ENCODE results near the gene NENF. TPM values are rescaled to one million over a fixed set of nuclear protein-coding genes. Genes with fewer than 3 reads are reported as not detected.

NENF gene
- total RNA-seq, 1 experiment from 2014 or later: 51.0 TPM

DNA sequence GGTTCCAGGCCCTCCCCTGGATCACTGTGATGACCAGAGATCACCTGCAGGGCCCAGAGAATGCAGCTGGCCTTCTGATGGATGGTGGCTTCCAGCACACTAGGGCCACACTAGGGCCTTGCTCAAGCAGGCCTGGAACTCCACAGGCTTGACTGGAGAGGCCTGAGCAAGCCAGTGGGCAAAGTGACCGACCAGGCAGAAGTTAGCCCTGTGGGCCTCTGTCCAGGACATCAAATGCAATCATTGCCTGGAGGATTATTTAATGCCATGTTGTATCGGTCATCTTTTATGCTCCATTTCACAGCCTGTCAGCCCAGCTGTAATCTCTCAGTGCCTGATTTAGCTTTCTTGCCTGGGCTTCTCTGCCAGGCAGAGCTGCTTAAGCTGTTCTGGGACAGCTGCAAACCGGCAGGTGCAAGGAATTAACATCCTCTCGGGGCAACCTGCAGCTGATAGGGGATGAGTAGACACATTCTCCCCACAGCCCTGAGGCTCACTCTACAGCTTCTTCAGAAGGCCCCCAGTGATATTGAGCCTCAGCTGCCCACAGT is 17.7 kb downstream of the NENF start:
- no peak for DNase-seq (ENCODE audit: low spot score)
- BruUV-seq (replicated peaks): no TSS peak
- no peak overlapping the region for H3K27ac ChIP-seq (ENCODE audit: low read depth, low read length, poor library complexity, severe bottlenecking)
- no peaks in the 10 kb centered on the region for H3K4me1 ChIP-seq (ENCODE audit: insufficient read depth, low read length, poor library complexity, severe bottlenecking)
- no peak for TF ChIP-seq EZH2 (IDR thresholded peaks at IDR 0.05; ENCODE audit: borderline replicate concordance, low read depth, low read length, poor library complexity, severe bottlenecking)
- TF ChIP-seq, protein P1, sequence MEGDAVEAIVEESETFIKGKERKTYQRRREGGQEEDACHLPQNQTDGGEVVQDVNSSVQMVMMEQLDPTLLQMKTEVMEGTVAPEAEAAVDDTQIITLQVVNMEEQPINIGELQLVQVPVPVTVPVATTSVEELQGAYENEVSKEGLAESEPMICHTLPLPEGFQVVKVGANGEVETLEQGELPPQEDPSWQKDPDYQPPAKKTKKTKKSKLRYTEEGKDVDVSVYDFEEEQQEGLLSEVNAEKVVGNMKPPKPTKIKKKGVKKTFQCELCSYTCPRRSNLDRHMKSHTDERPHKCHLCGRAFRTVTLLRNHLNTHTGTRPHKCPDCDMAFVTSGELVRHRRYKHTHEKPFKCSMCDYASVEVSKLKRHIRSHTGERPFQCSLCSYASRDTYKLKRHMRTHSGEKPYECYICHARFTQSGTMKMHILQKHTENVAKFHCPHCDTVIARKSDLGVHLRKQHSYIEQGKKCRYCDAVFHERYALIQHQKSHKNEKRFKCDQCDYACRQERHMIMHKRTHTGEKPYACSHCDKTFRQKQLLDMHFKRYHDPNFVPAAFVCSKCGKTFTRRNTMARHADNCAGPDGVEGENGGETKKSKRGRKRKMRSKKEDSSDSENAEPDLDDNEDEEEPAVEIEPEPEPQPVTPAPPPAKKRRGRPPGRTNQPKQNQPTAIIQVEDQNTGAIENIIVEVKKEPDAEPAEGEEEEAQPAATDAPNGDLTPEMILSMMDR (conservative IDR thresholded peaks at IDR 0.05; ENCODE audit: low read depth, low read length): no peak
- no peak overlapping the region for H3K4me3 ChIP-seq (ENCODE audit: low read depth, low read length, poor library complexity, severe bottlenecking)
- intact Hi-C loops (cut with micrococcal nuclease; ENCODE audit: unreplicated experiment): no loop called here
- POLR2A ChIA-PET (ENCODE audit: low non-redundant PET): no interaction called here
- CTCF ChIA-PET: no interaction called here
- H3K36me3 ChIP-seq (ENCODE audit: insufficient read depth, low read length, poor library complexity, severe bottlenecking): no peaks in the 10 kb centered on the region
- no peaks in the 10 kb centered on the region for H3K27me3 ChIP-seq (replicated peaks; ENCODE audit: insufficient read depth, low read depth, low read length, poor library complexity)
- H3K9me3 ChIP-seq (ENCODE audit: low read depth, low read length, poor library complexity, severe bottlenecking): no peaks in the 10 kb centered on the region

DNA sequence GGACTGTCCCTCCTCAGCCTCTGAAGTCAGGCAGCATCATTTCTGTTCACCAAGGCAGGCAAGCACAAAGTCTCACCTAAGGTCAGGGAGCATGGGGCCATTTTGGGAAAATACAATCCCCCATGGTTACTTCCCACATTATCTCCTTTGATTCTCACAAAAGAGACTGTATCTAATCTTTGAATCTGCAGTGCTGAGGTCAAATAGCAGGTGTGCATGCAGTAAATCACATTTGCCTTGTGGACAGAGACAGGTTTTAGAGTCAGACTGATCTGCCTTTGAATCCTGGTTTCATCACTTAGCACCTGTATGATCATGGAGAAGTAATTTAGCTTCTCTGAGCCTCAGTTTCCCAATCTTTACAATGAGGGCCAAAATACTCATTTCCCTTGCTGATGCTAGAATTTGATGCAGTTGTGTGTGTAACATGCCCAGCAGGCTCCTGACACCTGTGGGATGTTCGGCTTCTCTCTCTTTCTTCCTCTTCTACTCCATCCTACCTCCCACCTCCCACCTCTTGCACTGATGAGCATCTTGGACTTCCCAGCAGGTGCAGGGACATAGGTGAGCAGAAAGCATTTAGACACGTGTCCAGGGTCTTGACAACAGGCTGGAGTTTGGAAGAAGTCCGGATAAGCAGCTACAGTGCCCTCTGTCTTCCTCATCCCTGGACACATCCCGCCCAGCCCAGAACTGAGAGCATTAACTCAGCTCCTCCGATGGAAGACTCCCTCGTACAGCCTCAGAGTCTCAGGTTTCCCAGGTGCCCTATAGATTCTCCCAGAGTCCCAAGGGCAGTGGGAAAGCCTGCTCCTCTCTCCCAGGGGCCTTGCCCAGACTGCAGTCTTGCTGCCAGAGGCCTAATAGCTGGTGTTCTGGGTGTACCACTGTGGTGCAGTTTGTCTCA is 18.9 kb downstream of the NENF start:
- ChIA-PET POLR2A (ENCODE audit: low non-redundant PET) (no interaction called here), CTCF (no interaction called here)
- H3K4me3 ChIP-seq (ENCODE audit: low read depth, low read length, poor library complexity, severe bottlenecking): no peak overlapping the region
- intact Hi-C loops (cut with micrococcal nuclease; ENCODE audit: unreplicated experiment): no loop called here
- TF ChIP-seq, protein P1 (conservative IDR thresholded peaks at IDR 0.05; ENCODE audit: low read depth, low read length): no peak
- TF ChIP-seq EZH2 (IDR thresholded peaks at IDR 0.05; ENCODE audit: borderline replicate concordance, low read depth, low read length, poor library complexity, severe bottlenecking): no peak
- no TSS peak for BruUV-seq (replicated peaks)
- H3K27ac ChIP-seq (ENCODE audit: low read depth, low read length, poor library complexity, severe bottlenecking): no peak overlapping the region
- H3K4me1 ChIP-seq (ENCODE audit: insufficient read depth, low read length, poor library complexity, severe bottlenecking): no peaks in the 10 kb centered on the region
- H3K36me3 ChIP-seq (ENCODE audit: insufficient read depth, low read length, poor library complexity, severe bottlenecking): no peaks in the 10 kb centered on the region
- DNase-seq (ENCODE audit: low spot score): no peak
- no peaks in the 10 kb centered on the region for H3K9me3 ChIP-seq (ENCODE audit: low read depth, low read length, poor library complexity, severe bottlenecking)
- no peaks in the 10 kb centered on the region for H3K27me3 ChIP-seq (replicated peaks; ENCODE audit: insufficient read depth, low read depth, low read length, poor library complexity)

DNA sequence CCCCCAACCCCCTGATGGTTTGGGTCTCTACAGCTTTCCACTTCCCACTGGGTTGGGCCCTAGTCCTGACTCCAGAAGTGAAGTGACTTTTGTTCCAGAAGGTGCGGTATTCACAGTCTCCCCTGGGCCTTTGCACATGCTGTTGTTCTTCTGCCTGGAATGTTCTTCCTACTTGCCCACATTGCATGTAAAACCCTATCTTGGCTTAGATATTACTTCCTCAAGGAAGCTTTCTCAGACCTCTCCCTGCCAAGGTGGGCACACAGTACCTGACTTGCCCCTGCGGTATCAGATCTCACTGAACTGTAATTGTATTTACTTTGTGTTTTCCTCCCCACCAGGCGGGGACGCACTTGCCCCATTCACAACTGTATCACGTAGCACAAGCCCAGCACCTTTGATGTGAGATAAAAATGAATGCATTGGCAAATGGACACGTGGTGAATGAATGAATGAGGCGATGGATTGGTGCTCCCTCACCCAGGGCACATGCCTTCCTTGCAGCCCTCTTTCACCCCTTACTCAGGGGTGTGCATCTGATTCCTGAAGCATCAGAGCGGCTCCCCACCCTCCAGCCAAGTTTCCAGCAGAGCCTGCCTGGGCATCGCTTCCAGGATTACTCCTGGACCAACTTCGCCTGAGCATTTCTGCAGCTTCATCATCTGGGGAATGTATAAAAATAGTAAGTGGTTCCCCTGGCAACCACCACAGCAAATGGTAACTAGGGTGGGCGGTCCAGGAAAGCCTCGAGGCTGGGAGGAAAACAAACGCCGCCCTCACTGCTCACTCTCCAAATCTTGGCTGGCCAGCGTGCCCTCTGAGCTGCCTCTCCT is 19.8 kb downstream of the NENF start:
- no peaks in the 10 kb centered on the region for H3K4me1 ChIP-seq (ENCODE audit: insufficient read depth, low read length, poor library complexity, severe bottlenecking)
- no TSS peak for BruUV-seq (replicated peaks)
- no peaks in the 10 kb centered on the region for H3K27me3 ChIP-seq (replicated peaks; ENCODE audit: insufficient read depth, low read depth, low read length, poor library complexity)
- no peaks in the 10 kb centered on the region for H3K36me3 ChIP-seq (ENCODE audit: insufficient read depth, low read length, poor library complexity, severe bottlenecking)
- H3K27ac ChIP-seq (ENCODE audit: low read depth, low read length, poor library complexity, severe bottlenecking): no peak overlapping the region
- POLR2A ChIA-PET (ENCODE audit: low non-redundant PET): no interaction called here
- CTCF ChIA-PET: no interaction called here
- intact Hi-C loops (cut with micrococcal nuclease; ENCODE audit: unreplicated experiment): no loop called here
- no peaks in the 10 kb centered on the region for H3K9me3 ChIP-seq (ENCODE audit: low read depth, low read length, poor library complexity, severe bottlenecking)
- no peak for TF ChIP-seq EZH2 (IDR thresholded peaks at IDR 0.05; ENCODE audit: borderline replicate concordance, low read depth, low read length, poor library complexity, severe bottlenecking)
- TF ChIP-seq, protein P1 (conservative IDR thresholded peaks at IDR 0.05; ENCODE audit: low read depth, low read length): no peak
- DNase-seq (ENCODE audit: low spot score): no peak
- H3K4me3 ChIP-seq (ENCODE audit: low read depth, low read length, poor library complexity, severe bottlenecking): no peak overlapping the region
